ENCODE data around the gene PRKG2.
"Not testable (repeated sequence)": the region's sequence is repeated elsewhere in the genome, so short reads cannot be mapped to it uniquely, and the experiment has no call there.

Gene PRKG2

GRCh38 chr4:81214144-81214880 is 710 bp downstream of the PRKG2 start:
- DNase-seq = peak in 1 of 2 donors; percentile 4

GRCh38 chr4:81213671-81214070 is 1.4 kb downstream of the PRKG2 start:
- DNase-seq = no peak

- DNase-seq = no peak
These were observed 3.1 kb downstream of the PRKG2 start for GRCh38 chr4:81211956-81212355.

- no peak for DNase-seq
These were observed 7.2 kb downstream of the PRKG2 start for GRCh38 chr4:81207828-81208227.

- no peak for DNase-seq
These were observed 9.7 kb downstream of the PRKG2 start for GRCh38 chr4:81205302-81205701.

- no peak for DNase-seq
These were observed 10.5 kb downstream of the PRKG2 start for GRCh38 chr4:81204571-81204970.

- no peak for DNase-seq
These were observed 15.2 kb downstream of the PRKG2 start for GRCh38 chr4:81199831-81200230.

- no peak for DNase-seq
These were observed 16.4 kb downstream of the PRKG2 start for GRCh38 chr4:81198609-81199008.

GRCh38 chr4:81197864-81198524 is 17.0 kb downstream of the PRKG2 start:
- no peak for DNase-seq

- DNase-seq = no peak
These were observed 18.8 kb downstream of the PRKG2 start for GRCh38 chr4:81196126-81196650.

GRCh38 chr4:81195475-81195874 is 19.5 kb downstream of the PRKG2 start:
- no peak for DNase-seq

- no peak for DNase-seq
These were observed 20.7 kb downstream of the PRKG2 start for GRCh38 chr4:81194286-81194685.

- DNase-seq = no peak
These were observed 34.1 kb downstream of the PRKG2 start for GRCh38 chr4:81180916-81181315.

GRCh38 chr4:81179326-81179725 is 35.7 kb downstream of the PRKG2 start:
- DNase-seq = no peak

- no peak for DNase-seq
These were observed 41.8 kb downstream of the PRKG2 start for GRCh38 chr4:81173213-81173612.

- no peak for DNase-seq
These were observed 48.4 kb downstream of the PRKG2 start for GRCh38 chr4:81166458-81167160.

- DNase-seq = no peak
These were observed 49.1 kb downstream of the PRKG2 start for GRCh38 chr4:81165861-81166430.

- DNase-seq = no peak
These were observed 50.2 kb downstream of the PRKG2 start for GRCh38 chr4:81164623-81165416.

GRCh38 chr4:81164126-81164525 is 50.9 kb downstream of the PRKG2 start:
- DNase-seq = no peak

- no peak for DNase-seq
These were observed 52.1 kb downstream of the PRKG2 start for GRCh38 chr4:81162752-81163458.

GRCh38 chr4:81153714-81154323 is 61.2 kb downstream of the PRKG2 start:
- DNase-seq = not testable (repeated sequence)

Measured in hippocampal formation (tissue), 2 donors.